Measurements from ENCODE around the gene LRRC59. TPM values are rescaled to one million over a fixed set of nuclear protein-coding genes. Genes with fewer than 3 reads are reported as not detected.

LRRC59 gene
- total and polyA plus RNA-seq, 2 donors = 27.8 to 38.7 TPM

GRCh38 chr17:50370052-50370451, 27.3 kb downstream of the LRRC59 start:
- H3K4me3 ChIP-seq (ENCODE audit: low read length in 2 of 2) = no peak overlapping the region
- peaks cover 42 to 54% of the 10 kb centered on the region in 2 donors for H3K36me3 ChIP-seq (ENCODE audit: control insufficient read depth in 2 of 2, insufficient read depth in 2 of 2, low read length in 1 of 2)
- no peak overlapping the region for H3K27ac ChIP-seq (ENCODE audit: low read depth in 1 of 2, low read length in 1 of 2)
- H3K9me3 ChIP-seq (ENCODE audit: control insufficient read depth in 2 of 2, insufficient read depth in 1 of 2, low read length in 1 of 2) = no peaks in the 10 kb centered on the region
- WGBS = 99% methylated on average over 5 of the region's 5 CpGs
- no peak for DNase-seq (ENCODE audit: low read depth in 6 of 9, low spot score in 9 of 9)
- peaks cover 15 to 17% of the 10 kb centered on the region in 2 donors for H3K4me1 ChIP-seq (ENCODE audit: control insufficient read depth in 2 of 2, insufficient read depth in 2 of 2, low read length in 2 of 2)
- no peaks in the 10 kb centered on the region for H3K27me3 ChIP-seq (ENCODE audit: control insufficient read depth in 2 of 2, insufficient read depth in 1 of 2, low read length in 1 of 2)

DNA sequence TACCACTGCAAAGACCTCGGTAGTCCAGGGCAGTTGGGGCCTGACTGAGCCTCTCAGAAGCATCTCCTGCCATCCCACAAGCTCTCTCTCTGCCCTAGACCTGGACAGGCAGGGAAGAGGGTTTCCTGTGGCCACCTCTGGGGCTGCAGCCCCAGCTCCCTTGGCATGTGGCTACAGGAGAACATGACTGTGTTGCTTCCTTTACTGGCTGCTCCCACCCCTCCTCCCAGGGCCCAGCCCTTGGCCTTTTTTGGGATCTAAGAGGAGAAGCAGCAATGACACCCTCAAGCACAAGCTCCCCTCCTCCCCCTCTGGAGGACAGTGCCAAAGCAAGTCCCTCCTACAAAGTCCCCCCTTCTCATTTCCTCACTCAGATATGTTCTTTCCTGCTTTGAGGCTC, 29.9 kb downstream of the LRRC59 start:
- no peaks in the 10 kb centered on the region for H3K27me3 ChIP-seq (ENCODE audit: control insufficient read depth in 2 of 2, insufficient read depth in 1 of 2, low read length in 1 of 2)
- no peaks in the 10 kb centered on the region for H3K9me3 ChIP-seq (ENCODE audit: control insufficient read depth in 2 of 2, insufficient read depth in 1 of 2, low read length in 1 of 2)
- DNase-seq (ENCODE audit: low read depth in 6 of 9, low spot score in 9 of 9) = no peak
- no peak overlapping the region for H3K27ac ChIP-seq (ENCODE audit: low read depth in 1 of 2, low read length in 1 of 2)
- H3K4me3 ChIP-seq (ENCODE audit: low read length in 2 of 2) = no peak overlapping the region
- WGBS = 100% methylated on average over 1 of the region's 1 CpG
- peaks cover 10 to 12% of the 10 kb centered on the region in 2 donors for H3K4me1 ChIP-seq (ENCODE audit: control insufficient read depth in 2 of 2, insufficient read depth in 2 of 2, low read length in 2 of 2)
- H3K36me3 ChIP-seq (ENCODE audit: control insufficient read depth in 2 of 2, insufficient read depth in 2 of 2, low read length in 1 of 2) = peaks cover 52 to 62% of the 10 kb centered on the region in 2 donors

GRCh38 chr17:50365649-50366393, 31.5 kb downstream of the LRRC59 start:
- no peak for DNase-seq (ENCODE audit: low read depth in 6 of 9, low spot score in 9 of 9)
- Histone ChIP-seq H3K27me3 (ENCODE audit: control insufficient read depth in 2 of 2, insufficient read depth in 1 of 2, low read length in 1 of 2) (no peaks in the 10 kb centered on the region), H3K4me1 (ENCODE audit: control insufficient read depth in 2 of 2, insufficient read depth in 2 of 2, low read length in 2 of 2) (peaks cover 0 to 11% of the 10 kb centered on the region in 2 donors), H3K36me3 (ENCODE audit: control insufficient read depth in 2 of 2, insufficient read depth in 2 of 2, low read length in 1 of 2) (peaks cover 59 to 68% of the 10 kb centered on the region in 2 donors), H3K27ac (ENCODE audit: low read depth in 1 of 2, low read length in 1 of 2) (no peak overlapping the region), H3K4me3 (ENCODE audit: low read length in 2 of 2) (no peak overlapping the region), H3K9me3 (ENCODE audit: control insufficient read depth in 2 of 2, insufficient read depth in 1 of 2, low read length in 1 of 2) (no peaks in the 10 kb centered on the region)
- 94% methylated on average over 14 of the region's 14 CpGs for WGBS

GRCh38 chr17:50365165-50365564, 32.2 kb downstream of the LRRC59 start:
- Histone ChIP-seq H3K4me3 (ENCODE audit: low read length in 2 of 2) (no peak overlapping the region), H3K9me3 (ENCODE audit: control insufficient read depth in 2 of 2, insufficient read depth in 1 of 2, low read length in 1 of 2) (no peaks in the 10 kb centered on the region), H3K27ac (ENCODE audit: low read depth in 1 of 2, low read length in 1 of 2) (no peak overlapping the region), H3K36me3 (ENCODE audit: control insufficient read depth in 2 of 2, insufficient read depth in 2 of 2, low read length in 1 of 2) (peaks cover 60 to 68% of the 10 kb centered on the region in 2 donors), H3K27me3 (ENCODE audit: control insufficient read depth in 2 of 2, insufficient read depth in 1 of 2, low read length in 1 of 2) (no peaks in the 10 kb centered on the region), H3K4me1 (ENCODE audit: control insufficient read depth in 2 of 2, insufficient read depth in 2 of 2, low read length in 2 of 2) (peaks cover 0 to 17% of the 10 kb centered on the region in 2 donors)
- no peak for DNase-seq (ENCODE audit: low read depth in 6 of 9, low spot score in 9 of 9)
- 96% methylated on average over 2 of the region's 2 CpGs for WGBS

- H3K36me3 ChIP-seq (ENCODE audit: control insufficient read depth in 2 of 2, insufficient read depth in 2 of 2, low read length in 1 of 2) = peaks cover 60 to 67% of the 10 kb centered on the region in 2 donors
- DNase-seq (ENCODE audit: low read depth in 6 of 9, low spot score in 9 of 9) = no peak
- no peak overlapping the region for H3K27ac ChIP-seq (ENCODE audit: low read depth in 1 of 2, low read length in 1 of 2)
- H3K4me3 ChIP-seq (ENCODE audit: low read length in 2 of 2) = no peak overlapping the region
- H3K9me3 ChIP-seq (ENCODE audit: control insufficient read depth in 2 of 2, insufficient read depth in 1 of 2, low read length in 1 of 2) = no peaks in the 10 kb centered on the region
- WGBS = 96% methylated on average over 9 of the region's 9 CpGs
- peaks cover 0 to 19% of the 10 kb centered on the region in 2 donors for H3K4me1 ChIP-seq (ENCODE audit: control insufficient read depth in 2 of 2, insufficient read depth in 2 of 2, low read length in 2 of 2)
- no peaks in the 10 kb centered on the region for H3K27me3 ChIP-seq (ENCODE audit: control insufficient read depth in 2 of 2, insufficient read depth in 1 of 2, low read length in 1 of 2)
These were observed 32.6 kb downstream of the LRRC59 start for GRCh38 chr17:50364715-50365114.

DNA sequence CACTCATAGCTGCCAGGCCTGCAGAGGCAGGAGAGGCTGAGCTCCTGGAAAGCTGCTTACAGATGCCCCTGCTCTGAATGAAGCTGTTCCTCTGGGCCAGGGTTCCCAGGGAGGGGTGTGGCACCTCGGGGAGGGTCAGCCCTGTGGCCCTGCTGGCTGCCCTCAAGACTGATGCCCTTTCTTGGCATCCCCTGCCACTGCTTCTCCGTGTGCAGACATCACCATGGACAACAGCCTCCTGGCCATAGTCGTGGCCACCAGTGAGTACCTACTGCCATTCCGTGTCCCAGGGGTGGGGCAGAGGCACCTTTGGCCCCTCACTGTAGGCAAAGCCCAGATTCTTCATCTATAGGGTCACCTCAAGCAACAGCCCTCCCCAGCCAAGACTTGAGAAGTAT, 33.3 kb downstream of the LRRC59 start:
- no peak overlapping the region for H3K27ac ChIP-seq (ENCODE audit: low read depth in 1 of 2, low read length in 1 of 2)
- DNase-seq (ENCODE audit: low read depth in 6 of 9, low spot score in 9 of 9) = no peak
- no peaks in the 10 kb centered on the region for H3K27me3 ChIP-seq (ENCODE audit: control insufficient read depth in 2 of 2, insufficient read depth in 1 of 2, low read length in 1 of 2)
- 91% methylated on average over 4 of the region's 4 CpGs for WGBS
- H3K9me3 ChIP-seq (ENCODE audit: control insufficient read depth in 2 of 2, insufficient read depth in 1 of 2, low read length in 1 of 2) = no peaks in the 10 kb centered on the region
- H3K4me3 ChIP-seq (ENCODE audit: low read length in 2 of 2) = no peak overlapping the region
- H3K4me1 ChIP-seq (ENCODE audit: control insufficient read depth in 2 of 2, insufficient read depth in 2 of 2, low read length in 2 of 2) = peaks cover 0 to 22% of the 10 kb centered on the region in 2 donors
- peaks cover 65 to 68% of the 10 kb centered on the region in 2 donors for H3K36me3 ChIP-seq (ENCODE audit: control insufficient read depth in 2 of 2, insufficient read depth in 2 of 2, low read length in 1 of 2)

DNA sequence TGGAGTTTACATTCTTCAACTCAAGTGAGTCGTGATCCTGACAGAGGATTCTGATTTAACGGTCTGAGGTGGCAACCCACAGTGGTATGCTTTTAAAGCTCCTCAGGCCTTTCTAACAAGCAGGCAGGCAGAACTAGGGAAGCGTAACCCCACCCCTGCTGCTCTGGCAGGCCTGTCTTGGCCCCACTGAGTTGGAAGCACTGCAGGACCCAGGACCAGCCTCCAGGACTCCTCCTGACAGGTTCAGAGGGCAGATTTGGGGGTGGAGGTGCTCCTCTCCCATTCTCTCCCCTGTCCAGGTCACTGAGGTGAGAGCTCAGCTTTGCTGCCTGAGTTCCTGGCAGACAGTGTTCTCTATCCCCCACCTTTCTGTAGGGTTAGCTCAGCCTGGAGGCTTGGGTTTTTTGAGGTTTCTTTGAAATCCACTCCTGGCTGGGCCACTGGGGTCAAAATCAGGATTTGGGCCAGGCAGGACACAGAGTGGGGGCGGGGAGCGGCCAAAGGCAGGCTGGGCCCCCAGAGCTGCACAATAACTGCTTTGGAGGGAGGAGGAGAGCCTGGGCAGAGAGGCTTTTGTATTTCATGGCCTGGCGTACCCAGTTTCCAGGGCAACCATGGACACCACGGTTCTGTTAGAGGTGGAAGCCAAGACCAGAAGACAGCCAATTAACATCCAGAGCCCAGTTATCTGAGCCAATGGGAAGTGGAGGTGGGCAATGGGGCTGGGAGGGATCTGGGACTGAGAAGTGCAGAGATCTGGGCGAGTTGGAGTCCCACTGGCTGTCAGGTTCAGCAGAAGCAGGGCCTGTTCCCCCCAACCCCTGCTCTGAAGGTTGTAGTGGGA, 33.9 kb downstream of the LRRC59 start:
- H3K9me3 ChIP-seq (ENCODE audit: control insufficient read depth in 2 of 2, insufficient read depth in 1 of 2, low read length in 1 of 2) = no peaks in the 10 kb centered on the region
- H3K4me3 ChIP-seq (ENCODE audit: low read length in 2 of 2) = no peak overlapping the region
- no peaks in the 10 kb centered on the region for H3K27me3 ChIP-seq (ENCODE audit: control insufficient read depth in 2 of 2, insufficient read depth in 1 of 2, low read length in 1 of 2)
- H3K36me3 ChIP-seq (ENCODE audit: control insufficient read depth in 2 of 2, insufficient read depth in 2 of 2, low read length in 1 of 2) = peaks cover 68 to 71% of the 10 kb centered on the region in 2 donors
- 85% methylated on average over 8 of the region's 8 CpGs for WGBS
- H3K4me1 ChIP-seq (ENCODE audit: control insufficient read depth in 2 of 2, insufficient read depth in 2 of 2, low read length in 2 of 2) = peaks cover 0 to 22% of the 10 kb centered on the region in 2 donors
- peak overlapping the region in 1 of 2 donors; percentile 42 for H3K27ac ChIP-seq (ENCODE audit: low read depth in 1 of 2, low read length in 1 of 2)
- no peak for DNase-seq (ENCODE audit: low read depth in 6 of 9, low spot score in 9 of 9)

DNA sequence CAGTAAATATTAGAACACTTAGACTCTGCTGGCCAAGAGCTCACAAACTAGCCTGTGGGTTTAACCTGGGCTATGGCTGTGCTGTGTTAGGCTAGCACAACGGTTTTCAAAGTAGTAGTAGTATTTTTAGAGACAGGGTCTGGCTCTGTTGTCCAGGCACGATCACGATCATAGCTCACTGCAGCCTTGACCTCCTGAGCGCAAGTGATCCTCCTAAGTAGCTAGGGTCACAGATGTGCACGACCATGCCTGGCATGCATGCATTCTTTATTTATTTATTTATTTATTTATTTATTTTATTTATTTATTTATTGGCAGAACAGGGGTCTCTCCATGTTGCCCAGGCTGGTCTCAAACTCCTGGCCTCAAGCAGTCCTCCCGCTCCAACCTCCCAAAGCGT, 34.7 kb downstream of the LRRC59 start:
- Histone ChIP-seq H3K27me3 (ENCODE audit: control insufficient read depth in 2 of 2, insufficient read depth in 1 of 2, low read length in 1 of 2) (no peaks in the 10 kb centered on the region), H3K9me3 (ENCODE audit: control insufficient read depth in 2 of 2, insufficient read depth in 1 of 2, low read length in 1 of 2) (no peaks in the 10 kb centered on the region), H3K4me3 (ENCODE audit: low read length in 2 of 2) (no peak overlapping the region), H3K27ac (ENCODE audit: low read depth in 1 of 2, low read length in 1 of 2) (no peak overlapping the region), H3K36me3 (ENCODE audit: control insufficient read depth in 2 of 2, insufficient read depth in 2 of 2, low read length in 1 of 2) (peaks cover 68 to 72% of the 10 kb centered on the region in 2 donors), H3K4me1 (ENCODE audit: control insufficient read depth in 2 of 2, insufficient read depth in 2 of 2, low read length in 2 of 2) (peaks cover 0 to 22% of the 10 kb centered on the region in 2 donors)
- WGBS = 95% methylated on average over 7 of the region's 7 CpGs
- DNase-seq (ENCODE audit: low read depth in 6 of 9, low spot score in 9 of 9) = no peak
